ENCODE results near the gene ZP2. TPM values are rescaled to one million over a fixed set of nuclear protein-coding genes. Genes with fewer than 3 reads are reported as not detected.

The ZP2 gene
- total RNA-seq, 1 experiment from 2014 or later, result not detected

GRCh38 chr16:21224800-21225199 is 13.4 kb upstream of the ZP2 start:
- Histone ChIP-seq H3K79me2 (ENCODE audit: low read length) (no peaks in the 10 kb centered on the region), H3K9ac (ENCODE audit: low read length) (no peak overlapping the region), H3K27ac (ENCODE audit: low read length) (no peak overlapping the region), H3K36me3 (ENCODE audit: insufficient read depth, low read length) (no peaks in the 10 kb centered on the region), H4K20me1 (ENCODE audit: insufficient read depth, low read depth, low read length) (no peaks in the 10 kb centered on the region), H3K27me3 (ENCODE audit: low read length) (no peaks in the 10 kb centered on the region), H3K4me1 (ENCODE audit: low read length) (peaks cover 28% of the 10 kb centered on the region), H2AFZ (ENCODE audit: low read length) (no peak overlapping the region), H3K4me3 (ENCODE audit: low read length) (no peak overlapping the region), H3K4me2 (ENCODE audit: low read depth, low read length, poor library complexity, severe bottlenecking) (no peak overlapping the region), H3K9me3 (ENCODE audit: low read length) (no peaks in the 10 kb centered on the region), H3K9me2 (replicated peaks; ENCODE audit: insufficient read depth, low read length) (no peaks in the 10 kb centered on the region)
- DNase-seq, result no peak

DNA sequence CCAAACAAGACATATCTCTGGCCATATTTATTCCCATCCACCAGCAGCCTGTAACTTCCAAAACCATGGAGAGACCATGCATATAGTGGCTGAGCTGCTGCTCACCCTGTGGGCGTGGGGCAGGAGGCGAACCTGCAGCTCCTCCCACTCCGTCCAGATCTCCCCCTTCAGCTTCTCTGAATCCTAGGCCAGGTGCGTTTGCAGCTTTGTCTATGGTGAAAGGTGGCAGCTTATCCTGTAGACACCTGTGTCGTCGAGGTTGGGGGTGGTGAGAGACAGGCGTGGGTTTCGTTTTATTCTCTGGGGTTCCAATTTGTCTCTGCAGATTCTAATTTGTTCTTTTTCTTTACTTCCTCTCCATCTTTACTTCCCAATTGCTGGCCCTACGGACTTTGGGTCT is 12.4 kb upstream of the ZP2 start:
- no peaks in the 10 kb centered on the region for H3K79me2 ChIP-seq (ENCODE audit: low read length)
- peak overlapping the region; percentile 11 for H3K4me2 ChIP-seq (ENCODE audit: low read depth, low read length, poor library complexity, severe bottlenecking)
- peaks cover 28% of the 10 kb centered on the region for H3K4me1 ChIP-seq (ENCODE audit: low read length)
- H3K9me2 ChIP-seq (replicated peaks; ENCODE audit: insufficient read depth, low read length), result no peaks in the 10 kb centered on the region
- H3K27ac ChIP-seq (ENCODE audit: low read length), result no peak overlapping the region
- no peaks in the 10 kb centered on the region for H3K36me3 ChIP-seq (ENCODE audit: insufficient read depth, low read length)
- DNase-seq, result no peak
- no peaks in the 10 kb centered on the region for H4K20me1 ChIP-seq (ENCODE audit: insufficient read depth, low read depth, low read length)
- no peaks in the 10 kb centered on the region for H3K27me3 ChIP-seq (ENCODE audit: low read length)
- no peak overlapping the region for H3K4me3 ChIP-seq (ENCODE audit: low read length)
- no peak overlapping the region for H3K9ac ChIP-seq (ENCODE audit: low read length)
- no peak overlapping the region for H2AFZ ChIP-seq (ENCODE audit: low read length)
- H3K9me3 ChIP-seq (ENCODE audit: low read length), result no peaks in the 10 kb centered on the region

- Histone ChIP-seq H3K27ac (ENCODE audit: low read length) (no peak overlapping the region), H3K36me3 (ENCODE audit: insufficient read depth, low read length) (no peaks in the 10 kb centered on the region), H3K9me2 (replicated peaks; ENCODE audit: insufficient read depth, low read length) (no peaks in the 10 kb centered on the region), H3K9me3 (ENCODE audit: low read length) (no peaks in the 10 kb centered on the region), H3K9ac (ENCODE audit: low read length) (no peak overlapping the region), H3K27me3 (ENCODE audit: low read length) (no peaks in the 10 kb centered on the region), H3K4me2 (ENCODE audit: low read depth, low read length, poor library complexity, severe bottlenecking) (no peak overlapping the region), H3K4me1 (ENCODE audit: low read length) (peaks cover 28% of the 10 kb centered on the region), H4K20me1 (ENCODE audit: insufficient read depth, low read depth, low read length) (no peaks in the 10 kb centered on the region), H3K4me3 (ENCODE audit: low read length) (no peak overlapping the region), H3K79me2 (ENCODE audit: low read length) (no peaks in the 10 kb centered on the region), H2AFZ (ENCODE audit: low read length) (no peak overlapping the region)
- no peak for DNase-seq
These were observed 11.3 kb upstream of the ZP2 start for GRCh38 chr16:21222495-21223337.

GRCh38 chr16:21219551-21219950 is 8.2 kb upstream of the ZP2 start:
- H3K36me3 ChIP-seq (ENCODE audit: insufficient read depth, low read length), result no peaks in the 10 kb centered on the region
- H3K4me1 ChIP-seq (ENCODE audit: low read length), result peaks cover 19% of the 10 kb centered on the region
- no peak overlapping the region for H3K27ac ChIP-seq (ENCODE audit: low read length)

DNA sequence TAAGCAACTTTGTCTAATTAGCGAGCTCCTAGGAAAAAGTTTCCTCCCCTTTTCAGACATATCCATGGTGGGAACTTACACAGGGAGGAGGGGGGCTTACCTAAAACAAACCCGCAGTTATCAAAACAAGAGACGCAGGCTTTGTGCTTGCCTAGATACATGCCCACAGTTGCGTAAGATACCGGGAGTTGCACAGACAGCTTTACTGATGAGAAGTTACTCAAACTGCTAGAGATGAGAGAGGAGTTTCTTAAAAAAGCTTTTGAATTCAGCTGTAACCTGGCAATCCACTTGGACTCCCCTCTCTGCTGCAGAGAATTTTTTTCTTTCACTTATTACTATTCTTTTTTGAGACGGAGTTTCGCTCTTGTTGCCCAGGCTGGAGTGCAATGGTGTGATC is 6.8 kb upstream of the ZP2 start:
- Histone ChIP-seq H4K20me1 (ENCODE audit: insufficient read depth, low read depth, low read length) (no peaks in the 10 kb centered on the region), H2AFZ (ENCODE audit: low read length) (no peak overlapping the region), H3K36me3 (ENCODE audit: insufficient read depth, low read length) (no peaks in the 10 kb centered on the region), H3K9me3 (ENCODE audit: low read length) (no peaks in the 10 kb centered on the region), H3K27me3 (ENCODE audit: low read length) (no peaks in the 10 kb centered on the region), H3K4me1 (ENCODE audit: low read length) (peaks cover 12% of the 10 kb centered on the region), H3K4me2 (ENCODE audit: low read depth, low read length, poor library complexity, severe bottlenecking) (no peak overlapping the region), H3K79me2 (ENCODE audit: low read length) (no peaks in the 10 kb centered on the region), H3K9ac (ENCODE audit: low read length) (no peak overlapping the region), H3K9me2 (replicated peaks; ENCODE audit: insufficient read depth, low read length) (no peaks in the 10 kb centered on the region), H3K27ac (ENCODE audit: low read length) (no peak overlapping the region), H3K4me3 (ENCODE audit: low read length) (no peak overlapping the region)
- DNase-seq, result no peak

More at GRCh38 chr16:21219551-21219950, 8.2 kb upstream of the ZP2 start:
- H3K9me2 ChIP-seq (replicated peaks; ENCODE audit: insufficient read depth, low read length), result no peaks in the 10 kb centered on the region
- no peak overlapping the region for H3K4me2 ChIP-seq (ENCODE audit: low read depth, low read length, poor library complexity, severe bottlenecking)
- no peaks in the 10 kb centered on the region for H3K27me3 ChIP-seq (ENCODE audit: low read length)
- H3K9me3 ChIP-seq (ENCODE audit: low read length), result no peaks in the 10 kb centered on the region
- no peak for DNase-seq
- no peaks in the 10 kb centered on the region for H3K79me2 ChIP-seq (ENCODE audit: low read length)
- H3K4me3 ChIP-seq (ENCODE audit: low read length), result no peak overlapping the region
- no peak overlapping the region for H2AFZ ChIP-seq (ENCODE audit: low read length)
- no peaks in the 10 kb centered on the region for H4K20me1 ChIP-seq (ENCODE audit: insufficient read depth, low read depth, low read length)
- H3K9ac ChIP-seq (ENCODE audit: low read length), result no peak overlapping the region

DNA sequence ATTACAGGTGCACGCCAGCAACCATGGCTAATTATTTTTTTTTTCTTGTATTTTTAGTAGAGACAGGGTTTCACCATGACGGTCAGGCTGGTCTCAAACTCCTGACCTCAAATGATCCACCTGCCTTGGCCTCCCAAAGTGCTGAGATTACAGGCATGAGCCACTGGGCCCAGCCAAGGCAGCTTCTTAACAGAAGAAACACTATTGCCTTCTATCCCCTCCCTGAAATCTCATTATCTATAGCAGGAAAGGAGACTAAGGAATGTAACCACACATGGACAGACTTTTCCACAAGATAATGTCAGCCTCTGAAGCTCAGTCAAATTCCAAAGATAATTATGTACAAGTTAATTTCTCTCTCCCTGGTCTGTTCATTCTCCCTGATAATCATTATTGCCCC is 5.7 kb upstream of the ZP2 start:
- no peak overlapping the region for H2AFZ ChIP-seq (ENCODE audit: low read length)
- no peak overlapping the region for H3K27ac ChIP-seq (ENCODE audit: low read length)
- no peak overlapping the region for H3K4me2 ChIP-seq (ENCODE audit: low read depth, low read length, poor library complexity, severe bottlenecking)
- H3K79me2 ChIP-seq (ENCODE audit: low read length), result no peaks in the 10 kb centered on the region
- no peaks in the 10 kb centered on the region for H3K27me3 ChIP-seq (ENCODE audit: low read length)
- H4K20me1 ChIP-seq (ENCODE audit: insufficient read depth, low read depth, low read length), result no peaks in the 10 kb centered on the region
- no peak overlapping the region for H3K9ac ChIP-seq (ENCODE audit: low read length)
- no peaks in the 10 kb centered on the region for H3K9me2 ChIP-seq (replicated peaks; ENCODE audit: insufficient read depth, low read length)
- H3K36me3 ChIP-seq (ENCODE audit: insufficient read depth, low read length), result no peaks in the 10 kb centered on the region
- DNase-seq, result no peak
- peaks cover 3% of the 10 kb centered on the region; the same call in 1 of the 2 replicates for H3K4me1 ChIP-seq (ENCODE audit: low read length)
- no peak overlapping the region for H3K4me3 ChIP-seq (ENCODE audit: low read length)
- no peaks in the 10 kb centered on the region for H3K9me3 ChIP-seq (ENCODE audit: low read length)

DNA sequence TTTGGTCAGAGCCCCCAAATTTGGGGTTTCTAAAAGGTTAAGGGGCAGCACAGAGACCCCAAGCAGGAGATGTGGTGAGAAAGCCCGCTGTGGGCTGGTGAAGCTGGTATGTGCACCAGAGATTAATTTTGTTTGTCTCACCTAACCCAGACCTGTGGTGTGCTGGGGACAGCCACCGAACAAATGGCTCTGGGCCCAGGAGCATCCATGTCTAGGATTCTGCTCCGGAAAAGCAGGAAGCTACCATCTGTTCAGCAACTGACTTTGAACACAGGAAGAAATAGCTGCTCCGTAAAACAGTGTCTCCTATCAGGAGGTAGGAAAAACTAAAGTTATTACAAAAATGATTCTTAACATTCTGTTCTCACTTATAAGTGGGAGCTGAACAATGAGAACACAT is 2.7 kb upstream of the ZP2 start:
- H4K20me1 ChIP-seq (ENCODE audit: insufficient read depth, low read depth, low read length), result no peaks in the 10 kb centered on the region
- no peak overlapping the region for H3K4me3 ChIP-seq (ENCODE audit: low read length)
- H3K9me3 ChIP-seq (ENCODE audit: low read length), result no peaks in the 10 kb centered on the region
- H3K4me2 ChIP-seq (ENCODE audit: low read depth, low read length, poor library complexity, severe bottlenecking), result no peak overlapping the region
- no peak overlapping the region for H3K9ac ChIP-seq (ENCODE audit: low read length)
- no peak overlapping the region for H2AFZ ChIP-seq (ENCODE audit: low read length)
- H3K27me3 ChIP-seq (ENCODE audit: low read length), result no peaks in the 10 kb centered on the region
- H3K36me3 ChIP-seq (ENCODE audit: insufficient read depth, low read length), result no peaks in the 10 kb centered on the region
- no peaks in the 10 kb centered on the region for H3K9me2 ChIP-seq (replicated peaks; ENCODE audit: insufficient read depth, low read length)
- no peak overlapping the region for H3K27ac ChIP-seq (ENCODE audit: low read length)
- H3K4me1 ChIP-seq (ENCODE audit: low read length), result no peaks in the 10 kb centered on the region
- no peaks in the 10 kb centered on the region for H3K79me2 ChIP-seq (ENCODE audit: low read length)
- DNase-seq, result no peak

DNA sequence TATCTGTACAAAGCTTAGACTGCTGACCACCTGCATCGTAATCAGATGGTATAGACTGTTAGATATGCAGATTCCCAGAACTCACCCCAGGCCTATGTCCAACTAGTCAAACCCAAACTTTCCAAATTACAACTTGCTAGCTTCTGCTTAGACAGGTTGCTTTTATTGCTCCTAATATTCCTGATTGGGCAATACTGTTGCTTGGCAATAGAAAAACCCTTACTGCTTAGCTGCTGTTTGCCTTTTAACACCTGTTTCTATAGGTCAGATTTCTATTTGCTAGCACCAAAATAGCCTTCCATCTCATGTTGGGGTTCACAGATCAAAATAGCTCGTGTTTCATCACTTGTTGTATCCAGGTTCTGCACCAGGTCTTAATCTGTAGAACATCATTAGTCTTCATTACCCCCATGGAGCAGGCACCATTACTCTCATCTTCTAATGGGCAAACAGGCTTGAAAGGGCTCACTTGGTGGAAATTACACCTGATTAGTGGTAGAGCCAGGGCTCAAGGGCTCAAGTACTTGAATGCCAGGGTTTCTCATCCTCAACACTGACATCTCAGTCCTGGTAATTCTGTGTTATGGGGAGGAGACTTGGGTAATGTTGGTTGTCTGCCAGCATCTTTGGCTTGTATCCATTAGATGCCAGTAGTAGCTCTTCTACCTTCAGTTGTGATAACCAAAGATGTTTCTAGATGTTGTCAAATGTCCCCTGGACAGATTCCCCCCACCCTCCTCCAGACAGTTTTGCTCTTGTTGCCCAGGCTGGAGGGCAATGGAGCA is 2.7 kb downstream of the ZP2 start:
- Histone ChIP-seq H3K9ac (ENCODE audit: low read length) (no peak overlapping the region), H3K36me3 (ENCODE audit: insufficient read depth, low read length) (no peaks in the 10 kb centered on the region), H4K20me1 (ENCODE audit: insufficient read depth, low read depth, low read length) (no peaks in the 10 kb centered on the region), H3K4me2 (ENCODE audit: low read depth, low read length, poor library complexity, severe bottlenecking) (no peak overlapping the region), H3K27me3 (ENCODE audit: low read length) (no peaks in the 10 kb centered on the region), H3K4me1 (ENCODE audit: low read length) (no peaks in the 10 kb centered on the region), H2AFZ (ENCODE audit: low read length) (no peak overlapping the region), H3K79me2 (ENCODE audit: low read length) (no peaks in the 10 kb centered on the region), H3K9me3 (ENCODE audit: low read length) (no peaks in the 10 kb centered on the region), H3K27ac (ENCODE audit: low read length) (no peak overlapping the region), H3K9me2 (replicated peaks; ENCODE audit: insufficient read depth, low read length) (no peaks in the 10 kb centered on the region), H3K4me3 (ENCODE audit: low read length) (no peak overlapping the region)
- no peak for DNase-seq
